Left cardiac atrium (tissue), 4 donors: ENCODE data around the gene GBP3. TPM values are rescaled to one million over a fixed set of nuclear protein-coding genes. Genes with fewer than 3 reads are reported as not detected.
A peak's percentile ranks its signal among the peaks of the same experiment; 100 is the strongest.
"Not testable (repeated sequence)": the region's sequence is repeated elsewhere in the genome, so short reads cannot be mapped to it uniquely, and the experiment has no call there.

Source experiments
- ATAC-seq, 2 donors: fragments of 200-7000 bp; cut with Tn5 transposase; one replicate each; pipeline ENCODE4 v1.9.1; 2020; ENCODE audit warnings: mild to moderate bottlenecking in 2 of 2, moderate library complexity in 2 of 2
- DNase-seq: peaks from one replicate; pipeline ENCODE4 v3.0.0-alpha.2; 2020
- intact Hi-C, 2 donors: fragments of 100-400 bp; cut with DNase I; formaldehyde crosslinking; loops; one replicate each; pipeline versions ENCODE4 v1.14.1 to v1.15.1; 2022 to 2023
- total RNA-seq, 2 donors: library from RNA; stranded (reverse); fragmentation: NEBNext Ultra II Directional; extraction: Animal tissue kit (Norgen Biotek cat#: 25700); gene quantifications; one replicate each; pipeline ENCODE4 v1.2.1, GENCODE V29; 2021
- donor health status: DM: no; HTN: yes; CAD: no.
- donor health status: DM: no; HTN: yes; CAD: no; lungs with severe emphysema.
- donor health status: DM: yes; HTN: yes; CAD: no.
- donor health status: Dilated cardiomyopathy.

The GBP3 gene
- total RNA-seq, 2 donors from 2014 or later = 8.2 to 11.1 TPM

DNA sequence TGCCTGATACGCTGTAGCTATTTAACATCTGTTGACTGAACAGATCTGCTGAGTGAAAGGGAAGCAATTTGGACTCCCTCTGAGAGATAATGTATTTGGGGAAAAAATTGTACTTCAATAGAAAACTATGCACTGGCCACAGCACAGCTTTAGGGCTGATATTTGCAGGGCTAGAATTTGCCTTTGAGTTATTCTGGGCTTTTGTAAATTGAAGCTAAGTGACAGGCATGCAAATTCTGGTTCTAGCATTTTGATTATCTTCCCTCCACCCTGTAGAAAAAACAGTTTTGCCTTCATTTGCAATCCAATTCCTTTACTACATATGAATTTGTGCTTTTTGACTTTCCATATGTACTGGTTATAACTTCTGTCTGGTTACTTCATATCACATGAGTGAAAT is 38.1 kb downstream of the GBP3 start:
- intact Hi-C loops = no loop called here
- DNase-seq (no peak), ATAC-seq (no peak)

GRCh38 chr1:88983791-88984559 is 38.7 kb downstream of the GBP3 start:
- ATAC-seq (peak; percentile 39 to 65), DNase-seq (no peak)
- intact Hi-C loops = no loop called here

- DNase-seq (no peak), ATAC-seq (no peak)
- intact Hi-C loops = no loop called here
These were observed 40.6 kb downstream of the GBP3 start for GRCh38 chr1:88982055-88982454.

- DNase-seq, ATAC-seq, intact Hi-C loops: not testable (repeated sequence)
These were observed 41.2 kb downstream of the GBP3 start for GRCh38 chr1:88981506-88981905.

GRCh38 chr1:88980870-88981269 is 41.8 kb downstream of the GBP3 start:
- ATAC-seq (no peak), DNase-seq (no peak)
- intact Hi-C loops = no loop called here

DNA sequence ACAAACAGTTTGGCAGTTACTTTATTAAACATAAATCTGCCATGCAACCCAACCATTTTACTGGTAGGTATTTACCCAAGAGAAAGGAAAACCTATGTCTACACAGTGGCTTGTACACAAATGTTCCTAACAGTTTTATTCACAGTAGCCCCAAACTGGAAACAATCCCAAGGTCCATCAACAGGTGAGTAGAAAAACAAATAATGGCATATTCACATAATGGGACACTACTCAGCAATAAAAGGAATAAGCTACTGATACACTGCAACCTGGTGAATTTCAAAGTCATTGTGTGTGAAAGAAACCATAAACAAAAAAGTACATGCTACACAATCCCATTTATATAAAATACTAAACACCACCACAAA is 42.9 kb downstream of the GBP3 start:
- ATAC-seq (no peak), DNase-seq (no peak)
- intact Hi-C loops = no loop called here

- no peak for ATAC-seq
These were observed 43.5 kb downstream of the GBP3 start for GRCh38 chr1:88979054-88979748.

GRCh38 chr1:88976235-88976634 is 46.4 kb downstream of the GBP3 start:
- intact Hi-C loops = no loop called here
- ATAC-seq = no peak
- DNase-seq = no peak

More at GRCh38 chr1:88979054-88979748, 43.5 kb downstream of the GBP3 start:
- no peak for DNase-seq
- intact Hi-C loops = no loop called here

- intact Hi-C loops, DNase-seq, ATAC-seq: not testable (repeated sequence)
These were observed 48.0 kb downstream of the GBP3 start for GRCh38 chr1:88974616-88975172.

GRCh38 chr1:88973520-88974137 is 49.0 kb downstream of the GBP3 start:
- intact Hi-C loops = no loop called here
- DNase-seq (no peak), ATAC-seq (no peak)

DNA sequence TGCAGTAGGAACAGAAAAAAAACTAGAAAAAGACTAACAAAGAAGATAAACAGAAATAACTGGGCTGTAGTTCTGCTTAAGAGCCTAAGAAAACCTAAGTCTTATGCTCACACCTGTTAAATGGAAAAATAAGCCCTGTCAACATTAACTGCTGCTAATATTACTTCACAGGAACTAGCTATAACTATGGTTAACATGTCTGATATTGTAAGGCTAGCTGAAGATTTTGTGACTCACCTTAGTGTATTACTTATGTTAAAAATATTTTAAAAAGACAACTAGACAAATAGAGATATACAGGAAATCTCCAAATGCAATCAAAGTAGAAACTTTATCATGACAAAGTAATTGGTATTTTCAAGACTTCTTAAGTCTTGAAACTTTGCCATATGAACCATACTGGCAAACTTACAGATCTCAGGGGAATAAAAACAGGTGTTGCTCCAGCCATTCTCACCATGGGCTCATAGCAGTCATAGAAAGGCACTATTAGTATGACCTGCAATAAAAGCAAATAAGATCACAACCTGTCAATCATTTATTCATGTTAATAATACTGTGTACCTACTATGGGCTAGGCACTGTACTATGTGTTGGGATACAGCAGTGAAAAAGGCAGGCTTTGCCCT is 60.9 kb downstream of the GBP3 start:
- ATAC-seq = no peak
- intact Hi-C loops = no loop called here

GRCh38 chr1:88961081-88961480 is 61.6 kb downstream of the GBP3 start:
- ATAC-seq (no peak), DNase-seq (no peak)
- intact Hi-C loops = no loop called here

More for the DNA sequence above, 60.9 kb downstream of the GBP3 start:
- no peak for DNase-seq

Other genes with a start within 250 kb of the GBP3 start
- gene GTF2B, start 131.3 kb downstream of the GBP3 start, total RNA-seq = 10 to 100 TPM; 14.1 to 14.9 TPM
- gene KYAT3, start 30.2 kb downstream of the GBP3 start, total RNA-seq = 10 to 100 TPM; 10.3 to 12.2 TPM
- gene RBMXL1, start 30.2 kb downstream of the GBP3 start, total RNA-seq = 10 to 100 TPM; 12.5 to 13.7 TPM
- 10 to 100 TPM; 11.1 to 14.3 TPM for gene GBP1, start 42.3 kb upstream of the GBP3 start, total RNA-seq
- gene GBP2, start 103.2 kb upstream of the GBP3 start, total RNA-seq = 10 to 100 TPM; 16.1 to 24.0 TPM
- not detected for gene GBP7, start 153.1 kb upstream of the GBP3 start, total RNA-seq
- 1 to 10 TPM; 6.2 to 7.1 TPM for gene GBP4, start 176.1 kb upstream of the GBP3 start, total RNA-seq
- gene GBP5, start 250.0 kb upstream of the GBP3 start, total RNA-seq = 1 to 10 TPM; 1.3 to 1.7 TPM